Amygdala (tissue), 56 donors: ENCODE measurements around the gene SLC9A9.
A peak's percentile ranks its signal among the peaks of the same experiment; 100 is the strongest.

Source experiments
- DNase-seq, 56 donors: peaks; one replicate each; lab custom pipeline; 2025; lab: John Stamatoyannopoulos, UW

SLC9A9 gene

GRCh38 chr3:143576568-143577270 is 271.5 kb downstream of the SLC9A9 start:
- DNase-seq, result no peak

GRCh38 chr3:143574933-143575332 is 273.3 kb downstream of the SLC9A9 start:
- no peak for DNase-seq

- no peak for DNase-seq
These were observed 274.5 kb downstream of the SLC9A9 start for GRCh38 chr3:143573610-143574303.

GRCh38 chr3:143571548-143571947 is 276.7 kb downstream of the SLC9A9 start:
- DNase-seq, result no peak

- no peak for DNase-seq
These were observed 280.4 kb downstream of the SLC9A9 start for GRCh38 chr3:143567823-143568222.

- no peak for DNase-seq
These were observed 282.3 kb downstream of the SLC9A9 start for GRCh38 chr3:143565951-143566350.

GRCh38 chr3:143563786-143564185 is 284.5 kb downstream of the SLC9A9 start:
- DNase-seq, result no peak

GRCh38 chr3:143562789-143563188 is 285.5 kb downstream of the SLC9A9 start:
- no peak for DNase-seq

- no peak for DNase-seq
These were observed 289.0 kb downstream of the SLC9A9 start for GRCh38 chr3:143559296-143559695.

- peak in 5 of 56 donors; percentile 2 to 24 (median 13) for DNase-seq
These were observed 295.4 kb downstream of the SLC9A9 start for GRCh38 chr3:143552851-143553250.

GRCh38 chr3:143551761-143552160 is 296.5 kb downstream of the SLC9A9 start:
- DNase-seq, result no peak

GRCh38 chr3:143548861-143549497 is 299.3 kb downstream of the SLC9A9 start:
- no peak for DNase-seq

GRCh38 chr3:143548393-143548792 is 299.9 kb downstream of the SLC9A9 start:
- DNase-seq, result no peak

GRCh38 chr3:143538577-143538981 is 309.7 kb downstream of the SLC9A9 start:
- no peak for DNase-seq

GRCh38 chr3:143538061-143538460 is 310.2 kb downstream of the SLC9A9 start:
- no peak for DNase-seq

GRCh38 chr3:143536817-143537535 is 311.3 kb downstream of the SLC9A9 start:
- DNase-seq, result no peak

- DNase-seq, result no peak
These were observed 312.1 kb downstream of the SLC9A9 start for GRCh38 chr3:143535994-143536784.

- DNase-seq, result no peak
These were observed 314.9 kb downstream of the SLC9A9 start for GRCh38 chr3:143533391-143533790.

- no peak for DNase-seq
These were observed 316.2 kb downstream of the SLC9A9 start for GRCh38 chr3:143532091-143532490.

- no peak for DNase-seq
These were observed 317.2 kb downstream of the SLC9A9 start for GRCh38 chr3:143531101-143531500.
